OCI-LY3 (cell line): ENCODE data around the gene MDFIC.

ENCODE experiments used
- H2AFZ ChIP-seq: fragments of 200-600, 300-600 bp; shearing (Covaris generic); 2 replicates; pipeline ENCODE4 v1.6.0; 2014; ENCODE audit warnings: antibody characterized with exemption, low read depth, low read length
- H3K27ac ChIP-seq: fragments of 200-600, 300-600 bp; sonication (generic); 2 replicates; pipeline ENCODE4 v1.5.1; 2014; ENCODE audit warnings: mild to moderate bottlenecking, low read length, moderate library complexity, mixed read lengths
- H3K27me3 ChIP-seq: fragments of 200-600, 300-600 bp; sonication (generic); 2 replicates; pipeline ENCODE4 v1.6.1; 2014; ENCODE audit warnings: low read depth, low read length, mixed read lengths
- H3K36me3 ChIP-seq: fragments of 200-600, 300-600 bp; sonication (generic); replicated peaks from 2 replicates; pipeline ENCODE3; 2014; ENCODE audit warnings: low read depth, low read length, mixed read lengths
- H3K4me1 ChIP-seq: fragments of 300-600, 200-600 bp; sonication (generic); 2 replicates; pipeline ENCODE4 v1.6.1; 2014; ENCODE audit warnings: low read length, mixed read lengths
- H3K4me2 ChIP-seq: fragments of 200-600, 300-600 bp; sonication (generic); 2 replicates; pipeline ENCODE4 v1.6.1; 2014; ENCODE audit warnings: low read length, mixed read lengths
- H3K4me3 ChIP-seq: fragments of 300-600, 200-600 bp; sonication (generic); 2 replicates; pipeline ENCODE4 v1.5.1; 2014; ENCODE audit warnings: antibody characterized with exemption, mild to moderate bottlenecking, low read length, moderate library complexity
- H3K79me2 ChIP-seq: fragments of 300-600, 200-600 bp; shearing (Covaris generic); 2 replicates; pipeline ENCODE4 v1.6.1; 2014; ENCODE audit warnings: mild to moderate bottlenecking, low read length, mixed read lengths
- H3K9ac ChIP-seq: fragments of 300-600, 200-600 bp; shearing (Covaris generic); 2 replicates; pipeline ENCODE4 v1.6.0; 2014; ENCODE audit warnings: mild to moderate bottlenecking, low read length, moderate library complexity
- H3K9me3 ChIP-seq: fragments of 200-600, 300-600 bp; shearing (Covaris generic); 2 replicates; pipeline ENCODE4 v1.6.1; 2014; ENCODE audit warnings: low read length, mixed read lengths; ENCODE audit not compliant: insufficient read depth
- H4K20me1 ChIP-seq: fragments of 200-600, 300-600 bp; sonication (generic); 2 replicates; pipeline ENCODE4 v1.6.1; 2016; ENCODE audit warnings: low read length, mixed read lengths; ENCODE audit not compliant: insufficient read depth
- EZH2phosphoT487 ChIP-seq: fragments of 200-600 bp; shearing (Covaris generic); IDR thresholded peaks from 2 replicates; pipeline ENCODE4 v1.6.1; 2018; ENCODE audit warnings: antibody characterized with exemption, mixed run types, low read depth
- TF ChIP-seq, protein P1 (sequence below): fragments of 200-600, 300-600 bp; sonication (generic); IDR thresholded peaks from 2 replicates; pipeline ENCODE4 v1.5.1; 2014; ENCODE audit warnings: antibody characterized with exemption, low read length, low read depth

Gene MDFIC

DNA sequence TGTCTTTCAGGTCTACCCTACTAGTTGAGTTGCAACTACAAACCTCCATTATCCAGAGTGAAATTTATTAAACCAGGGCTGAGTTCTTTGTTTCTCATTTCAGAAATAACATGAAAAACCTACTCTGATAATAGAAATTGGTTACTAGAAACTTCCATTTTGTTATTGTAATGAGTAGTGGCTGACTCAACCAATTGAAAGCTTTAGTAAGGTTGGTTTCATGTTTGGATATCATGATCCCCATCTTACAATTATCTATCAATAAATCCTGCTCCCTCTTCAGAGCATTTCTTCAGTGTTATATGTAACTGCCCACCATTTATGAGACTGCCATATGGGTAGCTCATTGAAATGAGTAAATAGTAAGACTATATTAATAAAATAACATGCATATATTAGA, 16.9 kb downstream of the MDFIC start:
- Histone ChIP-seq H3K79me2 (peaks cover 96% of the 10 kb centered on the region), H3K4me1 (peaks cover 89% of the 10 kb centered on the region), H2AFZ (no peak overlapping the region), H3K4me2 (0 out of 2 replicates have a peak overlapping the region, but pooled peaks have one; percentile 74), H3K36me3 (peaks cover 25% of the 10 kb centered on the region), H3K4me3 (no peak overlapping the region), H3K27ac (peak overlapping the region; percentile 27), H4K20me1 (peaks cover 40% of the 10 kb centered on the region; the same call in 1 of the 2 replicates), H3K27me3 (no peaks in the 10 kb centered on the region), H3K9me3 (no peaks in the 10 kb centered on the region), H3K9ac (no peak overlapping the region)
- TF ChIP-seq, protein P1, sequence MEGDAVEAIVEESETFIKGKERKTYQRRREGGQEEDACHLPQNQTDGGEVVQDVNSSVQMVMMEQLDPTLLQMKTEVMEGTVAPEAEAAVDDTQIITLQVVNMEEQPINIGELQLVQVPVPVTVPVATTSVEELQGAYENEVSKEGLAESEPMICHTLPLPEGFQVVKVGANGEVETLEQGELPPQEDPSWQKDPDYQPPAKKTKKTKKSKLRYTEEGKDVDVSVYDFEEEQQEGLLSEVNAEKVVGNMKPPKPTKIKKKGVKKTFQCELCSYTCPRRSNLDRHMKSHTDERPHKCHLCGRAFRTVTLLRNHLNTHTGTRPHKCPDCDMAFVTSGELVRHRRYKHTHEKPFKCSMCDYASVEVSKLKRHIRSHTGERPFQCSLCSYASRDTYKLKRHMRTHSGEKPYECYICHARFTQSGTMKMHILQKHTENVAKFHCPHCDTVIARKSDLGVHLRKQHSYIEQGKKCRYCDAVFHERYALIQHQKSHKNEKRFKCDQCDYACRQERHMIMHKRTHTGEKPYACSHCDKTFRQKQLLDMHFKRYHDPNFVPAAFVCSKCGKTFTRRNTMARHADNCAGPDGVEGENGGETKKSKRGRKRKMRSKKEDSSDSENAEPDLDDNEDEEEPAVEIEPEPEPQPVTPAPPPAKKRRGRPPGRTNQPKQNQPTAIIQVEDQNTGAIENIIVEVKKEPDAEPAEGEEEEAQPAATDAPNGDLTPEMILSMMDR: no peak
- TF ChIP-seq EZH2phosphoT487: no peak

DNA sequence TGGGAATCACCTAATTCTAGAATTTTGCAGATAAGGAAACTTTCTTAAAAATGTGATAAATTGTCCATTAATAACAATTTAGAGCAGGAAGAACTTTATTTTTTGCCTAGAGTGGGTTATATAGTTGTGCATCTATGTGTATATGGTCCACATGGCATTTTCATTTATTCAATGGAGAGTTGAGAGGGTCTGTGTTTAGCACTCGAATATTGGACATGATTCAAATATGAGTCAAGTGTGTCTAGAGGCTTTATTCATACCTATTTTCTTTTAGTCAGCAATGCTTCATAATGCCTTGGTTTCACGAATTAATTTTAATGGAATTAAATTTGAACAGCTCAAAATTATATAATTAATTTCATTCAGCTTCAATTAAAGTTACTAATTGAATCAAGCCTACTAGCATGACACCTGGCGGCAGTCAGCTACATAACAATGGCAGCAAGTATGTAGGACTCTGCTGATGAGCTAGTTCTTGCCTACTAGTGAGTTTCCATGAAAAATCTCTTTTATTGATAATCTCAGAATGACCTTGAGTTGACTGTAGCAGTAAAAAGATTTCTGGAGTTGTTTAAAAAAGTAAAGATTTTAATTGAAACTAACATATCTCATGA, 17.7 kb downstream of the MDFIC start:
- Histone ChIP-seq H3K36me3 (peaks cover 31% of the 10 kb centered on the region), H3K4me1 (peaks cover 89% of the 10 kb centered on the region), H3K27ac (peak overlapping the region; percentile 93), H3K9me3 (no peaks in the 10 kb centered on the region), H3K4me2 (peak overlapping the region; percentile 74), H4K20me1 (peaks cover 40% of the 10 kb centered on the region), H3K9ac (peak overlapping the region; percentile 8; the same call in 1 of the 2 replicates), H3K27me3 (no peaks in the 10 kb centered on the region), H3K4me3 (peak overlapping the region; percentile 55), H2AFZ (no peak overlapping the region), H3K79me2 (peaks cover 96% of the 10 kb centered on the region)
- no peak for TF ChIP-seq EZH2phosphoT487
- TF ChIP-seq, protein P1: peak; percentile 86

GRCh38 chr7:114940220-114940619, 18.3 kb downstream of the MDFIC start:
- Histone ChIP-seq H3K4me2 (peak overlapping the region; percentile 74), H2AFZ (no peak overlapping the region), H3K4me1 (peaks cover 87% of the 10 kb centered on the region), H3K79me2 (peaks cover 96% of the 10 kb centered on the region), H3K9ac (peak overlapping the region; percentile 8), H3K9me3 (no peaks in the 10 kb centered on the region), H3K4me3 (peak overlapping the region; percentile 55), H3K27me3 (no peaks in the 10 kb centered on the region), H4K20me1 (peaks cover 42% of the 10 kb centered on the region), H3K36me3 (peaks cover 35% of the 10 kb centered on the region), H3K27ac (peak overlapping the region; percentile 93)
- no peak for TF ChIP-seq EZH2phosphoT487
- TF ChIP-seq, protein P1: no peak

DNA sequence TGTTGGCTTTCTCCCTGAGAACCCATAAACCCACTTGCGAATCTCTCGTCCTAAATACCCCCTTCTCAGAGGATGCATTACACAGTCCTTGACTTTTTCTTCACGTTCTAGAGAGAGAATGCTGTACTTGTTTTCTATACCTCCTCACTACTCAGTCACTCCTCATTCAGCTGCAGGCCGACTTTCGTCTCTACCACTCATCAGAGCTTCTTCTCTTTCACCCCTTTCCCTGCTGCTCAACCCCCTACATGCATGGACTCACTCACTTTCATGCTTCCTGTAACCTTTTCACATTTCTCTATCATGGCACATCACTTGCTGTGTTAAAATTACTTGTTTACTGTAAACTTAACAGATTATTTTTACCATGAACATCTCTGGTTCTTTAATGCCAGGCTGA, 19.8 kb downstream of the MDFIC start:
- Histone ChIP-seq H3K27me3 (no peaks in the 10 kb centered on the region), H2AFZ (no peak overlapping the region), H4K20me1 (peaks cover 47% of the 10 kb centered on the region), H3K4me1 (peaks cover 78% of the 10 kb centered on the region), H3K4me3 (peak overlapping the region; percentile 55), H3K9ac (peak overlapping the region; percentile 56), H3K79me2 (peaks cover 96% of the 10 kb centered on the region), H3K4me2 (peak overlapping the region; percentile 74), H3K9me3 (no peaks in the 10 kb centered on the region), H3K27ac (peak overlapping the region; percentile 93), H3K36me3 (peaks cover 47% of the 10 kb centered on the region)
- no peak for TF ChIP-seq EZH2phosphoT487
